Neutrophil (primary cell): ENCODE data around the gene HOXD1.

ENCODE experiments used
- H3K27ac ChIP-seq: fragments of 200-600 bp; sonication (generic); 2 replicates; pipeline ENCODE4 v1.5.1; 2016; ENCODE audit warnings: mild to moderate bottlenecking, moderate library complexity
- H3K27me3 ChIP-seq: fragments of 200-600 bp; sonication (generic); 2 replicates; pipeline ENCODE4 v1.6.0; 2016; ENCODE audit warnings: mild to moderate bottlenecking
- H3K36me3 ChIP-seq: fragments of 200-600 bp; sonication (generic); 2 replicates; pipeline ENCODE4 v1.5.1; 2017
- H3K4me1 ChIP-seq, 2 experiments: fragments of 200-600 bp in 1 of 2; sonication (generic) in 1 of 2; 1 replicate in 1 of 2; 2 replicates in 1 of 2; pipeline versions ENCODE4 v1.5.1 to v1.6.1; 2013 to 2016; ENCODE audit warnings: low read depth in 1 of 2, low read length in 1 of 2, mild to moderate bottlenecking in 1 of 2, moderate library complexity in 1 of 2; ENCODE audit not compliant: control insufficient read depth in 1 of 2, insufficient read depth in 1 of 2
- H3K4me3 ChIP-seq, 2 experiments: fragments of 200-600 bp in 1 of 2; sonication (generic) in 1 of 2; 1 replicate in 1 of 2; 2 replicates in 1 of 2; pipeline ENCODE4 v1.5.1; 2013 to 2016; ENCODE audit warnings: low read depth in 1 of 2, low read length in 1 of 2, mild to moderate bottlenecking in 1 of 2, moderate library complexity in 1 of 2
- H3K9me3 ChIP-seq: fragments of 200-600 bp; sonication (generic); 2 replicates; pipeline ENCODE4 v1.5.1; 2016
- CTCF ChIP-seq: fragments of 200-600 bp; sonication (generic); IDR thresholded peaks from 2 replicates; pipeline ENCODE4 v1.5.1; 2016; ENCODE audit warnings: antibody characterized with exemption

The HOXD1 gene

GRCh38 chr2:176175709-176176607, 12.5 kb upstream of the HOXD1 start:
- Histone ChIP-seq H3K27ac (no peak overlapping the region), H3K4me3 (no peak overlapping the region), H3K9me3 (no peaks in the 10 kb centered on the region), H3K36me3 (no peaks in the 10 kb centered on the region), H3K27me3 (peaks cover 100% of the 10 kb centered on the region), H3K4me1 (no peaks in the 10 kb centered on the region)
- no peak for TF ChIP-seq CTCF

GRCh38 chr2:176177580-176178037, 10.9 kb upstream of the HOXD1 start:
- no peak for TF ChIP-seq CTCF
- Histone ChIP-seq H3K36me3 (no peaks in the 10 kb centered on the region), H3K4me1 (no peaks in the 10 kb centered on the region), H3K9me3 (no peaks in the 10 kb centered on the region), H3K4me3 (no peak overlapping the region), H3K27me3 (peaks cover 100% of the 10 kb centered on the region), H3K27ac (no peak overlapping the region)

GRCh38 chr2:176178038-176178756, 10.3 kb upstream of the HOXD1 start:
- H3K4me3 ChIP-seq: no peak overlapping the region
- no peaks in the 10 kb centered on the region for H3K36me3 ChIP-seq
- H3K9me3 ChIP-seq: no peaks in the 10 kb centered on the region
- H3K27me3 ChIP-seq: peaks cover 100% of the 10 kb centered on the region
- H3K27ac ChIP-seq: no peak overlapping the region
- TF ChIP-seq CTCF: no peak
- H3K4me1 ChIP-seq: no peaks in the 10 kb centered on the region

GRCh38 chr2:176178757-176179295, 9.6 kb upstream of the HOXD1 start:
- H3K27ac ChIP-seq: no peak overlapping the region
- H3K36me3 ChIP-seq: no peaks in the 10 kb centered on the region
- no peak overlapping the region for H3K4me3 ChIP-seq
- TF ChIP-seq CTCF: no peak
- H3K27me3 ChIP-seq: peaks cover 100% of the 10 kb centered on the region
- H3K4me1 ChIP-seq: no peaks in the 10 kb centered on the region
- no peaks in the 10 kb centered on the region for H3K9me3 ChIP-seq

GRCh38 chr2:176181551-176181950, 6.9 kb upstream of the HOXD1 start:
- no peaks in the 10 kb centered on the region for H3K36me3 ChIP-seq
- no peak for TF ChIP-seq CTCF
- no peak overlapping the region for H3K27ac ChIP-seq
- no peak overlapping the region for H3K4me3 ChIP-seq
- H3K27me3 ChIP-seq: peaks cover 100% of the 10 kb centered on the region
- no peaks in the 10 kb centered on the region for H3K4me1 ChIP-seq
- no peaks in the 10 kb centered on the region for H3K9me3 ChIP-seq
